Measurements from ENCODE around the gene TTLL10. TPM values are rescaled to one million over a fixed set of nuclear protein-coding genes. Genes with fewer than 3 reads are reported as not detected.

The TTLL10 gene
- polyA plus RNA-seq, 2 of the 4 experiments (the other 2 are of a cell fraction): not detected

GRCh38 chr1:1163538-1164070 is 10.1 kb upstream of the TTLL10 start:
- ChIA-PET POLR2A (no interaction called here), CTCF (interaction anchor here (2.1 kb wide), 1 partner anchor 41 kb away, joined by 9 read pairs; no protein-coding TSS in a partner anchor)
- Histone ChIP-seq H3K4me2 (no peak overlapping the region), H3K27ac (no peak overlapping the region), H3K4me3 (no peak overlapping the region), H3K4me1 (peaks cover 15% of the 10 kb centered on the region), H3K9me3 (no peaks in the 10 kb centered on the region)
- DNase-seq (ENCODE audit: low read depth in 1 of 2, low spot score in 1 of 2): no peak
- TF ChIP-seq BCL3 (IDR thresholded peaks at IDR 0.05) (no peak), GATA3 (IDR thresholded peaks at IDR 0.05; ENCODE audit: borderline replicate concordance) (no peak), ZNF302 (CRISPR knock-in tag; IDR thresholded peaks at IDR 0.05) (no peak), CEBPB (IDR thresholded peaks at IDR 0.05) (no peak), RARB (CRISPR knock-in tag; IDR thresholded peaks at IDR 0.05) (no peak), FOXS1 (CRISPR knock-in tag; IDR thresholded peaks at IDR 0.05) (no peak), ESRRA (IDR thresholded peaks at IDR 0.05; ENCODE audit: borderline replicate concordance, low read length) (no peak), HDAC2 (IDR thresholded peaks at IDR 0.05) (no peak), CBX8 (IDR thresholded peaks at IDR 0.05) (no peak), MAFK (IDR thresholded peaks at IDR 0.05; ENCODE audit: partially characterized antibody) (no peak), NR3C1 (IDR thresholded peaks at IDR 0.05) (no peak), EP300 (IDR thresholded peaks at IDR 0.05) (no peak), HOXB5 (CRISPR knock-in tag; IDR thresholded peaks at IDR 0.05) (no peak), CTCF (IDR thresholded peaks at IDR 0.05) (no peak), ZC3H11A (IDR thresholded peaks at IDR 0.05) (no peak), JUN (IDR thresholded peaks at IDR 0.05) (no peak), RNF2 (IDR thresholded peaks at IDR 0.05; ENCODE audit: borderline replicate concordance, low read depth) (no peak), ZFP36 (IDR thresholded peaks at IDR 0.05; ENCODE audit: borderline replicate concordance, partially characterized antibody) (no peak), CHD4 (IDR thresholded peaks at IDR 0.05; ENCODE audit: borderline replicate concordance) (no peak)
- TF ChIP-seq, protein P1, sequence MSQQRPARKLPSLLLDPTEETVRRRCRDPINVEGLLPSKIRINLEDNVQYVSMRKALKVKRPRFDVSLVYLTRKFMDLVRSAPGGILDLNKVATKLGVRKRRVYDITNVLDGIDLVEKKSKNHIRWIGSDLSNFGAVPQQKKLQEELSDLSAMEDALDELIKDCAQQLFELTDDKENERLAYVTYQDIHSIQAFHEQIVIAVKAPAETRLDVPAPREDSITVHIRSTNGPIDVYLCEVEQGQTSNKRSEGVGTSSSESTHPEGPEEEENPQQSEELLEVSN (IDR thresholded peaks at IDR 0.05; ENCODE audit: borderline replicate concordance, low read depth): no peak
- WGBS (ENCODE audit: missing lambda C conversion rate): 97% methylated on average over 27 of the region's 33 CpGs
- FAIRE-seq: no peak
- no peak for ATAC-seq

GRCh38 chr1:1164361-1164700 is 9.3 kb upstream of the TTLL10 start:
- DNase-seq (ENCODE audit: low read depth in 1 of 2, low spot score in 1 of 2) (no peak), FAIRE-seq (no peak), ATAC-seq (no peak)
- H3K4me2 ChIP-seq: no peak overlapping the region; the same call in 2 of the 3 replicates
- no peaks in the 10 kb centered on the region for H3K9me3 ChIP-seq
- POLR2A ChIA-PET: no interaction called here
- CTCF ChIA-PET: interaction anchor here (2.1 kb wide), 1 partner anchor 42 kb away, joined by 9 read pairs; no protein-coding TSS in a partner anchor
- peak overlapping the region in 1 of 2 experiments; percentile 89; a peak in 3 of 6 replicates for H3K27ac ChIP-seq
- WGBS (ENCODE audit: missing lambda C conversion rate): 92% methylated on average over 12 of the region's 26 CpGs
- no peak for TF ChIP-seq MAFK (IDR thresholded peaks at IDR 0.05; ENCODE audit: partially characterized antibody)
- no peak for TF ChIP-seq BCL3 (IDR thresholded peaks at IDR 0.05)
- no peak for TF ChIP-seq NFE2L2 (conservative IDR thresholded peaks at IDR 0.05; ENCODE audit: low read length)
- no peak for TF ChIP-seq HOXB13 (CRISPR knock-in tag; IDR thresholded peaks at IDR 0.05; ENCODE audit: low read depth)
- TF ChIP-seq TFCP2L1 (CRISPR knock-in tag; IDR thresholded peaks at IDR 0.05): no peak
- no peak for TF ChIP-seq POLR2A (IDR thresholded peaks at IDR 0.05; ENCODE audit: low read length)
- no peak for TF ChIP-seq CHD2 (IDR thresholded peaks at IDR 0.05; ENCODE audit: low read length, partially characterized antibody)
- no peak for TF ChIP-seq EP300 (IDR thresholded peaks at IDR 0.05)
- TF ChIP-seq ELK1 (IDR thresholded peaks at IDR 0.05; ENCODE audit: low read depth, low read length): no peak
- no peak for TF ChIP-seq ZFP36 (IDR thresholded peaks at IDR 0.05; ENCODE audit: borderline replicate concordance, partially characterized antibody)
- TF ChIP-seq EHMT2 (IDR thresholded peaks at IDR 0.05; ENCODE audit: low read depth): no peak
- TF ChIP-seq CBX8 (IDR thresholded peaks at IDR 0.05): no peak
- no peak for TF ChIP-seq MAX (IDR thresholded peaks at IDR 0.05)
- TF ChIP-seq NR3C1 (IDR thresholded peaks at IDR 0.05): no peak
- no peak for TF ChIP-seq HEYL (CRISPR knock-in tag; IDR thresholded peaks at IDR 0.05)
- no peak for TF ChIP-seq RNF2 (IDR thresholded peaks at IDR 0.05; ENCODE audit: borderline replicate concordance, low read depth)
- no peak for TF ChIP-seq RFX5 (IDR thresholded peaks at IDR 0.05)
- peaks cover 14% of the 10 kb centered on the region; the same call in 2 of the 3 replicates for H3K4me1 ChIP-seq
- no peak overlapping the region for H3K4me3 ChIP-seq
